Keratinocyte (primary cell): ENCODE measurements around the gene TSPAN11. TPM values are rescaled to one million over a fixed set of nuclear protein-coding genes. Genes with fewer than 3 reads are reported as not detected.

Source experiments
- DNase-seq: peaks from one replicate; pipeline ENCODE4 v3.0.0-alpha.2; 2011; ENCODE audit warnings: low read depth, missing footprints, low spot score
- FAIRE-seq: peaks from 2 replicates; lab custom pipeline; 2011; peaks lifted over from hg19 to GRCh38; lab: Jason Lieb, UNC
- H2AFZ ChIP-seq: 2 replicates; pipeline ENCODE4 v1.6.0; 2012; ENCODE audit warnings: low read length, control low read depth, inconsistent platforms; ENCODE audit not compliant: control insufficient read depth
- H3K27ac ChIP-seq: 2 replicates; pipeline ENCODE4 v1.5.1; 2011; ENCODE audit warnings: low read length; ENCODE audit not compliant: control insufficient read depth, insufficient read depth
- H3K27me3 ChIP-seq: 3 replicates; pipeline ENCODE4 v1.6.0; 2011; ENCODE audit warnings: low read length; ENCODE audit not compliant: control insufficient read depth, insufficient read depth; ENCODE audit errors: extremely low read depth
- H3K36me3 ChIP-seq, 2 experiments: 2 replicates in 1 of 2; 3 replicates in 1 of 2; pipeline ENCODE4 v1.5.1; 2011; ENCODE audit warnings: low read length in 2 of 2, mild to moderate bottlenecking in 1 of 2; ENCODE audit not compliant: control insufficient read depth in 2 of 2, insufficient read depth in 2 of 2; ENCODE audit errors: extremely low read depth in 1 of 2
- H3K4me1 ChIP-seq: 3 replicates; pipeline ENCODE4 v1.5.1; 2011; ENCODE audit warnings: low read length; ENCODE audit not compliant: control insufficient read depth, insufficient read depth; ENCODE audit errors: extremely low read depth
- H3K4me2 ChIP-seq: 3 replicates; pipeline ENCODE4 v1.6.0; 2011; ENCODE audit warnings: low read depth, low read length; ENCODE audit not compliant: control insufficient read depth, insufficient read depth; ENCODE audit errors: extremely low read depth
- H3K4me3 ChIP-seq, 3 experiments: fragments of 200-600 bp in 1 of 3; sonication (generic) in 1 of 3; 2 replicates in 2 of 3; 3 replicates in 1 of 3; pipeline ENCODE4 v1.5.1; 2011 to 2016; ENCODE audit warnings: low read length in 3 of 3, mild to moderate bottlenecking in 3 of 3, control low read depth in 2 of 3, inconsistent platforms in 1 of 3, low read depth in 1 of 3, mixed read lengths in 1 of 3, mixed run types in 1 of 3, moderate library complexity in 1 of 3; ENCODE audit not compliant: control insufficient read depth in 2 of 3, insufficient read depth in 2 of 3; ENCODE audit errors: extremely low read depth in 1 of 3
- H3K79me2 ChIP-seq: 2 replicates; pipeline ENCODE4 v1.6.0; 2012; ENCODE audit warnings: low read length; ENCODE audit not compliant: control insufficient read depth, insufficient read depth
- H3K9ac ChIP-seq: 3 replicates; pipeline ENCODE4 v1.6.0; 2011; ENCODE audit warnings: low read length; ENCODE audit not compliant: control insufficient read depth, insufficient read depth; ENCODE audit errors: extremely low read depth
- H3K9me1 ChIP-seq: 3 replicates; pipeline ENCODE4 v1.6.0; 2011; ENCODE audit warnings: low read length; ENCODE audit not compliant: control insufficient read depth, insufficient read depth; ENCODE audit errors: extremely low read depth
- H3K9me3 ChIP-seq: 2 replicates; pipeline ENCODE4 v1.5.1; 2012; ENCODE audit warnings: low read depth, low read length; ENCODE audit not compliant: control insufficient read depth
- H4K20me1 ChIP-seq: 3 replicates; pipeline ENCODE4 v1.6.0; 2011; ENCODE audit warnings: low read length; ENCODE audit not compliant: control insufficient read depth, insufficient read depth; ENCODE audit errors: extremely low read depth
- EZH2 ChIP-seq: IDR thresholded peaks from one replicate; pipeline ENCODE4 v1.6.1; 2012; ENCODE audit warnings: inconsistent platforms, mild to moderate bottlenecking, low read length, moderate library complexity
- dilution Hi-C: fragments of 300-500 bp; cut with MboI; formaldehyde crosslinking; loops from one replicate; pipeline ENCODE4 v1.7.0; 2020; ENCODE audit warnings: low sequenced_read_pairs; ENCODE audit not compliant: extremely low pct_ligation_motif_present
- polyA plus RNA-seq, 5 experiments: library from polyadenylated mRNA; depleted of rRNA in 3 of 5; stranded (reverse) in 3 of 5; stranded (forward) in 1 of 5; unstranded in 1 of 5; fragments of >200 nt; gene quantifications; 1 replicate in 1 of 5; 2 replicates in 3 of 5; 3 replicates in 1 of 5; pipeline versions ENCODE4 v1.2.1 to v1.2.3, GENCODE V29; 2011 to 2012; ENCODE audit warnings: missing spikeins in 2 of 5, low read depth in 1 of 5, low replicate concordance in 1 of 5
- TF ChIP-seq, protein P1 (sequence below), 3 experiments: IDR thresholded peaks in 1 of 3; conservative IDR thresholded peaks in 1 of 3; optimal IDR thresholded peaks in 1 of 3; 2 replicates in 2 of 3; 3 replicates in 1 of 3; pipeline versions ENCODE3 to v1.5.1; 2011; ENCODE audit warnings: low read length in 3 of 3, mild to moderate bottlenecking in 3 of 3, moderate library complexity in 2 of 3, control low read depth in 1 of 3, inconsistent platforms in 1 of 3; ENCODE audit not compliant: insufficient read depth in 2 of 3; ENCODE audit errors: extremely low read depth in 1 of 3

The TSPAN11 gene
- polyA plus RNA-seq, 1 donor (not counting 4 experiments of a cell fraction or from before 2014, with no cell fraction given) = not detected

DNA sequence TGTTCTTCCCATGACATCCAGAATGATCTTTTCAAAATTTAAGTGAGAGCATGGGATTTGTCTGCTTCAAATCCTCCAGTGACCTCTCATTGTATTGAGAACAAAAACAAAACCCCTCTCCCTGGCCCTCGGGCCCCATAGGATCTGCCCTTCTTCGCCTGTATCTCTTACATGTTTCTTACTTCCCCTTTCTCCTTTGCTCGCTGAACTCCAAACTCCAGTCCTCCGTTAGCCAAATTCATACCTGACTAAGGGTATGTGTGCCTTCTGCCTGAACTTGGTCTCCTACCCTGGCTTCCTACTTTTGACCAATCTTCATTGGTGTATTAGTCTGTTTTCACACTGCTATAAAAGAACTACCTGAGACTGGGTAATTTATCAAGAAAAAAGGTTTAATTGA is 13.2 kb upstream of the TSPAN11 start:
- TF ChIP-seq, protein P1, sequence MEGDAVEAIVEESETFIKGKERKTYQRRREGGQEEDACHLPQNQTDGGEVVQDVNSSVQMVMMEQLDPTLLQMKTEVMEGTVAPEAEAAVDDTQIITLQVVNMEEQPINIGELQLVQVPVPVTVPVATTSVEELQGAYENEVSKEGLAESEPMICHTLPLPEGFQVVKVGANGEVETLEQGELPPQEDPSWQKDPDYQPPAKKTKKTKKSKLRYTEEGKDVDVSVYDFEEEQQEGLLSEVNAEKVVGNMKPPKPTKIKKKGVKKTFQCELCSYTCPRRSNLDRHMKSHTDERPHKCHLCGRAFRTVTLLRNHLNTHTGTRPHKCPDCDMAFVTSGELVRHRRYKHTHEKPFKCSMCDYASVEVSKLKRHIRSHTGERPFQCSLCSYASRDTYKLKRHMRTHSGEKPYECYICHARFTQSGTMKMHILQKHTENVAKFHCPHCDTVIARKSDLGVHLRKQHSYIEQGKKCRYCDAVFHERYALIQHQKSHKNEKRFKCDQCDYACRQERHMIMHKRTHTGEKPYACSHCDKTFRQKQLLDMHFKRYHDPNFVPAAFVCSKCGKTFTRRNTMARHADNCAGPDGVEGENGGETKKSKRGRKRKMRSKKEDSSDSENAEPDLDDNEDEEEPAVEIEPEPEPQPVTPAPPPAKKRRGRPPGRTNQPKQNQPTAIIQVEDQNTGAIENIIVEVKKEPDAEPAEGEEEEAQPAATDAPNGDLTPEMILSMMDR (optimal IDR thresholded peaks at IDR 0.05 in 1 of 3, IDR thresholded peaks at IDR 0.05 in 1 of 3, conservative IDR thresholded peaks at IDR 0.05 in 1 of 3; ENCODE audit: extremely low read depth in 1 of 3, insufficient read depth in 2 of 3, low read length in 3 of 3) = no peak
- no peak for TF ChIP-seq EZH2
- Histone ChIP-seq H3K36me3 (no peaks in the 10 kb centered on the region), H3K4me3 (no peak overlapping the region), H2AFZ (no peak overlapping the region), H3K79me2 (no peaks in the 10 kb centered on the region), H3K9ac (no peak overlapping the region), H3K27me3 (peaks cover 4% of the 10 kb centered on the region), H3K4me2 (no peak overlapping the region), H4K20me1 (no peaks in the 10 kb centered on the region), H3K4me1 (no peaks in the 10 kb centered on the region), H3K9me1 (no peaks in the 10 kb centered on the region), H3K9me3 (no peaks in the 10 kb centered on the region), H3K27ac (no peak overlapping the region)
- FAIRE-seq = no peak
- no peak for DNase-seq
- dilution Hi-C loops = no loop called here

DNA sequence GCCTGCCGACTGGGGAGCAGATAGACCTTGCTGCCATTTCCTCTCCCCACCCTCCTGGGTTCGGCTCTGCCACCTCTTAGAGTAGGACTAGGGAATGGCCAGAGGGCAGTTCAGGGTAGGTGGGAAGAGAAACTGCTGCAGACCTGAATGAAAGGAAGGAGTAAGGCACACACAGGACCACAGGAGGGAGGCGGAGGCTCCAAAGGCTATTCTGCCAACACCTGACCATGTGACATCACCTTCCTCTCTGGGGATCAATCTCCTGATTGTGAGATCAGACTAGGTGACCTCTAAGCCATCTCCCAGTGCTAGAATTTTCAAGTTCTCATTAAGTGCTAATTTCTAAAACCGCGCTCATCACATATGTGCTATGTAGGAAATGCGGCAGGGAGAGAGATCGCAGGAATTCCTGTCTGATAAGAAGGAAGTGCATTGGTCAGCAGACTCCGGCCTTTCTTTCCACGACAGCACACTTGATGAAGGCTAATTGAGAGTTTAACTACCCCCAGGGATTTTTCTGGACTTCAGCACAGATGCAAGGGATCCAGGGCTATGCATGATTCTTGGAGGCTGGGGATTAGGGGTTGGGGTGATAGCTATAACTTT is 11.5 kb upstream of the TSPAN11 start:
- Histone ChIP-seq H2AFZ (no peak overlapping the region), H3K4me1 (no peaks in the 10 kb centered on the region), H3K79me2 (no peaks in the 10 kb centered on the region), H3K9me1 (no peaks in the 10 kb centered on the region), H3K4me2 (no peak overlapping the region), H3K9me3 (no peaks in the 10 kb centered on the region), H4K20me1 (no peaks in the 10 kb centered on the region), H3K27ac (no peak overlapping the region), H3K27me3 (peaks cover 4% of the 10 kb centered on the region), H3K9ac (no peak overlapping the region), H3K36me3 (no peaks in the 10 kb centered on the region), H3K4me3 (no peak overlapping the region)
- FAIRE-seq (no peak), DNase-seq (no peak)
- TF ChIP-seq, protein P1 (optimal IDR thresholded peaks at IDR 0.05 in 1 of 3, IDR thresholded peaks at IDR 0.05 in 1 of 3, conservative IDR thresholded peaks at IDR 0.05 in 1 of 3; ENCODE audit: extremely low read depth in 1 of 3, insufficient read depth in 2 of 3, low read length in 3 of 3) = no peak
- TF ChIP-seq EZH2 = no peak
- dilution Hi-C loops = no loop called here
